MM.1S (cell line): ENCODE measurements around the gene ATG12.

Experiments
- DNase-seq: peaks from one replicate; pipeline ENCODE4 v3.0.0-alpha.2; 2015
- H2AFZ ChIP-seq: fragments of 300-600 bp; sonication (generic); 2 replicates; pipeline ENCODE4 v1.6.0; 2016; ENCODE audit warnings: antibody characterized with exemption, low read length
- H3F3A ChIP-seq: fragments of 300-600 bp; sonication (generic); 2 replicates; pipeline ENCODE4 v1.6.1; 2016; ENCODE audit warnings: mild to moderate bottlenecking, antibody characterized with exemption, low read length, moderate library complexity, mixed read lengths; ENCODE audit not compliant: insufficient read depth
- H3K27ac ChIP-seq: fragments of 300-600 bp; sonication (generic); 2 replicates; pipeline ENCODE4 v1.5.1; 2016; ENCODE audit warnings: mild to moderate bottlenecking, low read length
- H3K27me3 ChIP-seq: fragments of 300-600 bp; sonication (generic); replicated peaks from 2 replicates; pipeline ENCODE4 v1.6.0; 2016; ENCODE audit warnings: low read length; ENCODE audit not compliant: insufficient read depth
- H3K36me3 ChIP-seq: fragments of 300-600 bp; sonication (generic); replicated peaks from 2 replicates; pipeline ENCODE4 v1.6.1; 2016; ENCODE audit warnings: mild to moderate bottlenecking, low read length, mixed read lengths; ENCODE audit not compliant: insufficient read depth
- H3K4me1 ChIP-seq: fragments of 300-600 bp; sonication (generic); 2 replicates; pipeline ENCODE4 v1.6.1; 2016; ENCODE audit warnings: low read length, mixed read lengths
- H3K4me2 ChIP-seq: fragments of 300-600 bp; sonication (generic); 2 replicates; pipeline ENCODE4 v1.6.0; 2016; ENCODE audit warnings: low read depth, low read length
- H3K4me3 ChIP-seq: fragments of 300-600 bp; sonication (generic); 2 replicates; pipeline ENCODE4 v1.5.1; 2016; ENCODE audit warnings: low read length, mixed read lengths
- H3K79me2 ChIP-seq: fragments of 300-600 bp; sonication (generic); 2 replicates; pipeline ENCODE4 v1.6.1; 2016; ENCODE audit warnings: mixed run types, low read length, mixed read lengths
- H3K9ac ChIP-seq: fragments of 300-600 bp; sonication (generic); 2 replicates; pipeline ENCODE4 v1.6.1; 2016; ENCODE audit warnings: low read length, mixed read lengths
- H3K9me2 ChIP-seq: fragments of 300-600 bp; sonication (generic); replicated peaks from 2 replicates; pipeline ENCODE4 v1.6.1; 2016; ENCODE audit warnings: mild to moderate bottlenecking, low read length, mixed read lengths; ENCODE audit not compliant: insufficient read depth
- H3K9me3 ChIP-seq: fragments of 300-600 bp; sonication (generic); replicated peaks from 2 replicates; pipeline ENCODE4 v1.6.1; 2016; ENCODE audit warnings: mild to moderate bottlenecking, low read length, mixed read lengths; ENCODE audit not compliant: insufficient read depth
- H4K20me1 ChIP-seq: fragments of 300-600 bp; sonication (generic); 2 replicates; pipeline ENCODE4 v1.6.1; 2016; ENCODE audit warnings: mild to moderate bottlenecking, low read length, moderate library complexity, mixed read lengths; ENCODE audit not compliant: insufficient read depth
- CTCF ChIP-seq: fragments of 300-600 bp; sonication (generic); IDR thresholded peaks from 2 replicates; pipeline ENCODE4 v1.5.1; 2016; ENCODE audit warnings: antibody characterized with exemption, low read length, mixed read lengths
- EZH2 ChIP-seq: fragments of 300-600 bp; sonication (generic); optimal IDR thresholded peaks from 2 replicates; pipeline ENCODE3; 2017; ENCODE audit warnings: low read depth, mild to moderate bottlenecking, antibody characterized with exemption, low read length, mixed read lengths
- EZH2phosphoT487 ChIP-seq: fragments of 300-600 bp; sonication (generic); IDR thresholded peaks from 2 replicates; pipeline ENCODE4 v1.6.1; 2018; ENCODE audit warnings: antibody characterized with exemption, low read length

Gene ATG12

GRCh38 chr5:115796656-115797055 lies 44.7 kb downstream of the ATG12 start:
- Histone ChIP-seq H3K9ac (no peak overlapping the region), H3K4me2 (no peak overlapping the region), H3K4me1 (no peaks in the 10 kb centered on the region), H3K79me2 (no peaks in the 10 kb centered on the region), H3K9me2 (no peaks in the 10 kb centered on the region), H3K27ac (no peak overlapping the region), H3K9me3 (no peaks in the 10 kb centered on the region), H3K27me3 (no peaks in the 10 kb centered on the region), H3K36me3 (no peaks in the 10 kb centered on the region), H3K4me3 (no peak overlapping the region), H4K20me1 (no peaks in the 10 kb centered on the region), H2AFZ (no peak overlapping the region), H3F3A (no peaks in the 10 kb centered on the region)
- DNase-seq = no peak
- TF ChIP-seq EZH2phosphoT487 = no peak
- no peak for TF ChIP-seq CTCF
- no peak for TF ChIP-seq EZH2

DNA sequence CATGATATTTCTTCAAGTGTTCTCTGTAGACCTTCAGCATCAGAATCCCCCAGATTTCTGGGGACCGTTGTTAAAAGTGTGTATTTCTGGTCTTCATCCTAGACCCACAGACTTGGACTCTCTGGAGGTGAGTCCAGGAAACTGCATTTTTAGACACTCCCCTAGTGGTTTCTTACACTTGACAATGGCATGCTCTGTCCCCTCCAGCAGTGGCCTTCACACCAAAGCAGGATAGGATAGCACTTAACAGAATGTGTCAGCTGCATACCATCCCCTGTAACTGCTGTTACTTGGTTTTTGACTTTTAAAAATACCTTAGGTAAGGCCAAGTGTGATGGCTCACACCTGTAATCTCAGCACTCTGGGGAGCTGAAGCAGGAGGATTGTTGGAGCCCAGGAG lies 45.7 kb downstream of the ATG12 start:
- H3K27ac ChIP-seq = no peak overlapping the region
- H3K9me3 ChIP-seq = no peaks in the 10 kb centered on the region
- TF ChIP-seq CTCF = no peak
- no peak for TF ChIP-seq EZH2
- TF ChIP-seq EZH2phosphoT487 = no peak
- H3K27me3 ChIP-seq = no peaks in the 10 kb centered on the region
- no peak overlapping the region for H2AFZ ChIP-seq
- H4K20me1 ChIP-seq = no peaks in the 10 kb centered on the region
- H3K79me2 ChIP-seq = no peaks in the 10 kb centered on the region
- no peaks in the 10 kb centered on the region for H3F3A ChIP-seq
- no peaks in the 10 kb centered on the region for H3K4me1 ChIP-seq
- H3K4me2 ChIP-seq = no peak overlapping the region
- no peaks in the 10 kb centered on the region for H3K36me3 ChIP-seq
- no peaks in the 10 kb centered on the region for H3K9me2 ChIP-seq
- no peak overlapping the region for H3K9ac ChIP-seq
- no peak for DNase-seq
- H3K4me3 ChIP-seq = no peak overlapping the region

- Histone ChIP-seq H3K9me3 (no peaks in the 10 kb centered on the region), H3K27ac (no peak overlapping the region), H4K20me1 (no peaks in the 10 kb centered on the region), H3F3A (no peaks in the 10 kb centered on the region), H3K4me3 (no peak overlapping the region), H3K4me1 (no peaks in the 10 kb centered on the region), H3K4me2 (no peak overlapping the region), H2AFZ (no peak overlapping the region), H3K79me2 (no peaks in the 10 kb centered on the region), H3K27me3 (no peaks in the 10 kb centered on the region), H3K9ac (no peak overlapping the region), H3K9me2 (no peaks in the 10 kb centered on the region), H3K36me3 (no peaks in the 10 kb centered on the region)
- no peak for DNase-seq
- TF ChIP-seq EZH2 (no peak), EZH2phosphoT487 (no peak), CTCF (no peak)
These were observed 52.9 kb downstream of the ATG12 start for GRCh38 chr5:115788440-115788839.

DNA sequence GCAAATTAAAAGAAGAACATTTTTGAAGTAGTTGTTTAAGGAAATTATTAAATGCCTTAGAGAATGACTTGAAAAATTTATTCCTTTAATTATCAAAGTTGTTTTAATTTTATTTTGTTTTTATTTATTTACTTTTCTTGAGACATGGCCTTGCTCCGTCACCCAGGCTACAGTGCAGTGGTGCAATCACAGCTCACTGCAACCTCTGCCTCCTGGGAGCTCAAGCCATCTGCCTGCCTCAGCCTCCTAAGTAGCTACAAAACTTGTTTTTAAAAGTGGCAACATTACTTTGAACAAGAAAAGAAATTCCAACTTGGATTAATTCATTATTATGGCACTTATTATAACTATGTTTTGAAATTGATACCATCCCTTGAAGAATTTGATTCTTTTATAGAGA lies 53.9 kb downstream of the ATG12 start:
- H3K79me2 ChIP-seq = no peaks in the 10 kb centered on the region
- no peak overlapping the region for H2AFZ ChIP-seq
- H3K36me3 ChIP-seq = no peaks in the 10 kb centered on the region
- no peaks in the 10 kb centered on the region for H3K27me3 ChIP-seq
- no peak overlapping the region for H3K9ac ChIP-seq
- TF ChIP-seq CTCF (no peak), EZH2phosphoT487 (no peak), EZH2 (no peak)
- no peak overlapping the region for H3K4me3 ChIP-seq
- no peak for DNase-seq
- no peak overlapping the region for H3K4me2 ChIP-seq
- no peaks in the 10 kb centered on the region for H3K4me1 ChIP-seq
- H3F3A ChIP-seq = no peaks in the 10 kb centered on the region
- H3K9me3 ChIP-seq = no peaks in the 10 kb centered on the region
- H4K20me1 ChIP-seq = no peaks in the 10 kb centered on the region
- H3K27ac ChIP-seq = no peak overlapping the region
- H3K9me2 ChIP-seq = no peaks in the 10 kb centered on the region
